Stimulated activated CD4-positive, alpha-beta T cell treated with anti-CD3 and anti-CD28 coated beads, Interleukin-12 subunit alpha, Interleukin-12 subunit beta, amount 100 ng/mL, for 24 hours (primary cell): ENCODE results near the gene CNIH2.
"Not testable (repeated sequence)": the region's sequence is repeated elsewhere in the genome, so short reads cannot be mapped to it uniquely, and the experiment has no call there.

ENCODE experiments used
- DNase-seq, 2 experiments: peaks; one replicate each; pipeline ENCODE4 v3.0.0-alpha.2; 2020; ENCODE audit warnings: low read depth in 2 of 2

CNIH2 gene

GRCh38 chr11:66314561-66315497 lies 36.9 kb downstream of the CNIH2 start:
- no peak for DNase-seq

DNA sequence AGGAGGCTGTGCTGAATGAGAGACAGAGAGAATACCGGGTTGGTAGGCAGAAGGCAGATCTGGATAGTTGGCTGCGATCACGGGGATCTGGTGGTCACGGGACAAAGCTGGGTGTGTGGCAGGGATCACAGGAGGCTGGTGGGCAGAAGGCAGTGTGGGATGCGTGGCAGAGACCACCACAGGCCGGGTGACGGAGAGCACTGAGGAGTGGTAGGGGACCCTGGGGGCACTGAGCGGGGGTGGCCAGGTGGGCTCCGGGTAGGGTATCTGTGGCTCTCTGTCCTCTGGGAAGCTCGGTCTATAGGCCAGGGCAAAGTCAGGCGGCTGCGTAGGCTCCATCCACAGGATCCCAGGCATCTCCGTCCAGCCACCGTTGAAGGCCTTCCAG lies 37.5 kb downstream of the CNIH2 start:
- no peak for DNase-seq

GRCh38 chr11:66315921-66316811 lies 38.2 kb downstream of the CNIH2 start:
- DNase-seq = no peak

- DNase-seq = no peak
Measured at GRCh38 chr11:66316849-66317251, 38.9 kb downstream of the CNIH2 start, which contains the start of gene CD248. TSS of gene CD248 (minus strand) at chr11:66317044. CDS start at chr11:66317027, 17 bp downstream.

DNA sequence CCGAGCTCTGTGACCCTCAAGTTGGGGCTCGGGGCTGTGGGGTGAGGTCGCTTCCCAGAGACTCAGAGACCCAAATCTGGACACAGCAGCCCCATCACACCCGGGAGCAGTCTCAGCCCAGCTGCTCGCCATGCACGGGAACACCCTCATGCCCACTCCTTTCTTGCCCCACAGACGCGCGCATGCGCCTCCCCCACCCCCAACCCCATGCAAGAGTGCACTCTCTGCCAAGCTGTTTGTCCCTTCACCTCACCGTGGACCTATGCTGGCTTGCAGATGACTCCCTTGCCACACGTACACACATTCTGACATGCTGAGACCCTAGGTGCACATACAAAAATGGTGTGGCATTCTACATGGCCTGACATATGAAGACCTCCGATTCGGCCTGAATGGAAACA lies 39.3 kb downstream of the CNIH2 start:
- DNase-seq = no peak

- DNase-seq = no peak
Measured at GRCh38 chr11:66317723-66318599, 40.0 kb downstream of the CNIH2 start.

GRCh38 chr11:66318600-66318970 lies 40.6 kb downstream of the CNIH2 start:
- no peak for DNase-seq

GRCh38 chr11:66320289-66320688 lies 42.3 kb downstream of the CNIH2 start:
- DNase-seq = not testable (repeated sequence)

GRCh38 chr11:66320748-66321147 lies 42.8 kb downstream of the CNIH2 start:
- not testable (repeated sequence) for DNase-seq

DNA sequence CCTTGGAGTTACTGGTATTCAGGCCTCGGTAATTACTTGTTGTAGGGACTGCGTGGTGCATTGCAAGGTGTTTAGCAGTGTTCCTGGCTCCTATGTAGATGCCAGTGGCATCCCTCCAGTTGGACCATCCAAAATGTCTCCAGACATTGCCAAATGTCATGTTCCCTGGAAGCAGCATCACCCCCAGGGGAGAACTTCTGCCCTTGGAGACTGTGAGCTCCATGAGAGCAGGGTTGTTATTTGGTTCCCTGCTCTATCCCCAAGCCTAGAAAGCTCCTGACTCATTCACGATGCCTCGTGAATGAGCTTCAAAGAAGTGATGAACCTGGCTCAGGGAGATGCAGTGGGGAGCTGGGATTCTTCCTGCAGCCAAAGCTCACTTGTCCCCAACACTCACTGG lies 43.6 kb downstream of the CNIH2 start:
- DNase-seq = no peak

GRCh38 chr11:66322732-66323427 lies 44.9 kb downstream of the CNIH2 start:
- DNase-seq = no peak

DNA sequence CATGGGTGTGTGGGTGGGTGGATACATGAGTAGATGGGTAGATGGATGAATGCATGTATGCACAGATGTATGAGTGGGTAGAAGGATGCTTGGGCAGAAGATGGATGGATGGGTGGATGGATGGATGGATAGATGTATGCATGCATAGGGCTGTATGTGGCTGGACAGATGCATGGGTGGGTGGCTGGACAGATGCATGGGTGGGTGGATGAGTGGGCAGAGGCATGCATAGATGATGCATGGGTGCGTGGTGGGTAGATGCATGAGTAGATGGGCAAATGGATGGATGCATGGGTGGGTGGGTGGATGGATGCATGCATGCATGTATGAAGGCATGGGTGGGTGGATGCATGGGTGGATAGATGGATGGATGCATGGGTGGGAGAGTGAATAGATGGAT lies 45.7 kb downstream of the CNIH2 start:
- no peak for DNase-seq

DNA sequence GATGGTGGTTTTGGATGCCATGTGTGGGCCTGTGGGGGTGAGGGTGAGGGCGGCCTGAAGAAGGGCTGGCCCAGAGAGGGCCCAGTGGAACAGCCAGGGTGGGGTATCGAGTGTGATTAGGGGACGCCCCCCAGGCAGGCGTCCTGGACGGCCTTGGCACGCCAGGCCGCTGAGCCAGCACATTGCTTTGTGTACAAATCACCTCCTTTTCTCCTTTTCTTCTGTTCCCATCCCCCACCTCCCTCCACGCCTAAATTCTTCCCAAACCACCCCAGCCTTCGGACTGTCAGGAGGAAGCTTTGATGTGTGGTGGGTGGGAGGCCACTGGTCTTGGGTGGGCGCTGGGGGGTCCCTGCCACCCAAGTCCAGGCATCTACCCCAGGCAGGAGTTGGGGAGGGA lies 46.7 kb downstream of the CNIH2 start:
- DNase-seq = no peak

DNA sequence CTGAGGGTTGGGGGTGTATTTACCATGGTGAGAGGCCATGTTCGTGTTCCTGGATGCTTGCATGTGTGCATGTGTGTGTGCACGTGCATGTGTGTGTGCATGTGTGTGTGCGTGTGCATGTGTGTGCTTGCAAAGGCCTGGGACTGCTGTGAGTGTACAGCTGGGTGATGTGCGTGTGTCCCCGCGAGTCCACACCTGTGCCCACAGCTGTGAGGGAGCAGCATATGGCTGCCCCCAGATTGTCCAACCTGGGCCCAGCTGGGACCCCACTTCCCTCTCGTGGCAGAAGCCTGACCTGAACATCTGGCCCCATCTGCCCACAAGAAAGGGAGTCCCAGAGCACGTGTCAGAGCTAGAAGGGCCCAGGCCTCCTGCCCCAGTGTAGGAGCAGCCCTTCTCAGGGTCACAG lies 47.3 kb downstream of the CNIH2 start:
- DNase-seq = no peak

DNA sequence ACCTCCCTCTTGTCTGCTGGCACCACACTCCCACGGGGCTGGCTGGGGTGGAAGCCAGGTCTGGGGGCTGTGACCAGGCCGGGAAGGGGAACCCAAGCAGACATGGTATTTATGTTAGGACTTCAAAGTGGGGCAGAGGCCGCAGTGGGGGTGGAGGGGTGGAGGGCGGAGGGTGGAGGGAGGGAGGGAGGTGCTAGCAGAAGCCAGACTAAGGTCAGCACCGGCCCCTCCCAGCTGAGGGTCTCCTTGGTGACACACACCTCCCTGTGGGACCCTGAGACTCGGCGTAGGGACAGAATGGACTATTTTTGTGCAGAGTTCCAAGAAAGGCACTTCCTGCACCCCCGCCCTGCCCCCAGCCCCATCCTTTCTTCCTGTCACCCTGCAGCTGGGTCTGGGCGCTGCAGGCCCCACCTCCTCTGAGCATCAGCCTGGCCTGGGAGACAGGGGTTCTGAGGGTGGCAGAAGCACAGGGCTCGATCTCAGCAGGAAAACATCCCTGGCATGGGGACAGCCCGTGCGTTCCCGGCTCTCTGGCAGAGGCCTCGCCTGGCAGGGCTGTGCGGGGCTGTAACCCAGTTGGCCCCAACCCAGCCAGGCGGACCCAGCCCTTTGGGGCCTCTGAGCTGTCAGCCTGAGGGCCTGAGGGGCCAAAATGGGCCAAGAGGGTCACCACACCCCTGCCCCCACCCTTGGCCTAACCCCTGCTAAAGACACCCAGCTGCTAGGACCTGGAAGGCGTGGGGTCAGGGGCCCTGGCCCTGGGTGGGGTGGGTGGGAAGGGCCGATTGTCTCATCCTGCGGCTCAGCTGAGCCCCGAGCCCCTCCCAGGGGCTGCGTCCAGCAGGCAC lies 48.5 kb downstream of the CNIH2 start:
- no peak for DNase-seq

DNA sequence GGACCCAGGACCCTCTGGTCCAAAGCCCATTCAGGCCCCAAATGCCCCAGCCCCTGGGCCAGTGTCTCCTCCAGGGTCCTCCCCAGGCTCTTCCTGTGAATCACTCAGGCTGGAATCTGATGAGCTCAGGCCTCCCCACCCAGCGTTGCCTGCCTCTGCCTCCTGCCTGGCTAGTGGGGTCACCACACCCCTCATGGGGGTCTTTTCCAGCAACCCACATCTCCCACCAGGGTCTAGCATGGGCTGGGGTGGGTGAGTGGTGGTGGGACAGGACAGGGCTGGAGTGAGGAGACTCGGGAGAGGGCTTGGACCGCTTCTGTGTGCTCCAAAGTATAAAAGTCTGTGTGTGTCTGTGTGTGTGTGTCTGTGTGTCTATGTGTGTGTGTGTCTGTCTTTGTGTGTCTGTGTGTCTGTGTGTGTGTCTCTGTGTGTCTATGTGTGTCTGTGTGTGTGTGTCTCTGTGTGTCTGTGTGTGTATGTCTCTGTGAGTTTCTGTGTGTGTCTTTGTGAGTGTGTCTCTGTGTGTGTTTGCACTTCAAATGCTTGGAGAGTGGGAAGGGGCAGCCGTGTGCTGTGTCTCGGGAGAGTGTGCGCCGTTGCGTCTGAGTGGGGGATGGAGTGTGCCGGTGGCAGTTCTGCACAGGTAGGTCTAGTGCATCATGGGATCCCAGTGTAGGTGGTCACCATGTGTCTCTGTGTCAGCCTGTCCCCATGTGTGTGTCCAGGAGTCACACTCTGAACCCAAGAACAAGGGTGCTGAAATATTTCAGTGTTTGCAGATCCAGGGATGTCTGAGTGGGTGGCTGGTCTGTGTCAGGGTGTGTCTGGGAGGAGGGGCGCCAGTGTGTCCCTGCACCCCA lies 49.4 kb downstream of the CNIH2 start:
- no peak for DNase-seq

DNA sequence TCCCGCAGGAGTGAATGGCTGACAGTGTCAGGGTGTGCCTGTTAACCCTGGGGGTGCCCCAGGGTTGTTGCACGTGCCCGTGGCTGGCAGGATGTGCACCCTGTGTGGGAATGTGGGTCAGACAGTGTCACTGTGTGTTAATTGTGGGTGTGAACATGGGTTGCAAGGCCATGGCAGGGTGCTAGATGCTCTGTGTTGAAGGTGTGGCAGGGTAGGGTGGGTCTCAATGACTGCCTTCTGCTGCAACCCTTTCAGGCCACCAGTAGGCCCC lies 50.0 kb downstream of the CNIH2 start:
- no peak for DNase-seq

DNA sequence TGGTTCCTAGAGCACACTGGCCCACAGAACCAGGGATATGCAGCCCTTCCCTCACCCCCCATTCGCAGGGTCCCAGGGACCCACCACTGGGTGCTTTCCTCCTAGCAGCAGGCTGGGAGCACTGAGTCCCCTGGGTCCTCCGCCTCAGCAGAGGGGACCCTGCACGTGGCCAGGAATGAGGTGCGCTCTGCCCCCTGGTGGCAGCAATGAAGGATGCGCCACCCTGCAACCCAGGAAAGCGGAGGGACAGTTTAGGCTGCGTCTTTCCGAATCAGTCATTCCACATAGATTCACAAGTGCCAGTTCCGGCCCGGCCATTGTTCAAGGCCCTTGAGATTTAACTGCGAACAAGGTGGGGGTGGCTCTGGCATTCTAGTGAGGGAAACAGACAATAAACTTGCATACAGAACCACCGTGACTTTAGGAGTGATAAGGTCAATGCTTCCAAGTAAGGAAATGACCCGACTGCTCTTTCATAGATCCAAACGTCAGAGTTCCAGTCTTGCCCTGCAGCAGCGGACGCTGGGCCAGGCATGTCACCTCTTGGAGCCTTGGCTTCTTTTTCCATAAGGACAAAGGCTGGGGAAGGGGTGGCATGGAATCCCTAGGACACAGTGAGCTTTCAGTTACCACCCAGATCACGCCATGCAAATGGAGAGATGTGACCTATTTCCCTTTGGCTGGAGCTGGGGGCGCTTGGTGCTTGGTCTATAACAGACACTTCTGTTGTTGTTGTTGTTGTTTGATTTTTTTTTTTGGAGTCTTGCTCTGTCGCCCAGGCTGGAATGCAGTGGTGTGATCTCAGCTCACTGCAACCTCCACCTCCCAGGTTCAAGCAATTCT lies 50.5 kb downstream of the CNIH2 start:
- peak; percentile 66 to 78 for DNase-seq
